SKM-1 (cell line): Measurements from ENCODE around the gene HIC1.

Experiments used
- DNase-seq: peaks from one replicate; lab custom pipeline; 2025; ENCODE audit not compliant: unreplicated experiment; lab: John Stamatoyannopoulos, UW

The HIC1 gene

GRCh38 chr17:2042933-2043332 lies 12.0 kb upstream of the HIC1 start:
- DNase-seq = no peak

GRCh38 chr17:2043785-2044184 lies 11.1 kb upstream of the HIC1 start:
- no peak for DNase-seq

GRCh38 chr17:2044263-2044894 lies 10.5 kb upstream of the HIC1 start:
- DNase-seq = no peak

GRCh38 chr17:2047590-2047989 lies 7.3 kb upstream of the HIC1 start:
- no peak for DNase-seq

- DNase-seq = no peak
These were observed 6.1 kb upstream of the HIC1 start for GRCh38 chr17:2048805-2049204.

- no peak for DNase-seq
These were observed 5.3 kb upstream of the HIC1 start for GRCh38 chr17:2049333-2050299.

- DNase-seq = no peak
These were observed 4.4 kb upstream of the HIC1 start for GRCh38 chr17:2050300-2051060.

- DNase-seq = no peak
These were observed 3.6 kb upstream of the HIC1 start for GRCh38 chr17:2051061-2051932.

GRCh38 chr17:2051933-2052559 lies 2.9 kb upstream of the HIC1 start:
- DNase-seq = no peak

- DNase-seq = no peak
These were observed 1.3 kb upstream of the HIC1 start for GRCh38 chr17:2053380-2054261.

- no peak for DNase-seq
These were observed 716 bp upstream of the HIC1 start for GRCh38 chr17:2054262-2054511.

- no peak for DNase-seq
These were observed 646 bp downstream of the HIC1 start for GRCh38 chr17:2055292-2056205.

- no peak for DNase-seq
These were observed 1.6 kb downstream of the HIC1 start for GRCh38 chr17:2056206-2057174.

- no peak for DNase-seq
These were observed 2.4 kb downstream of the HIC1 start for GRCh38 chr17:2057175-2057759.

- no peak for DNase-seq
These were observed 3.1 kb downstream of the HIC1 start for GRCh38 chr17:2057760-2058585.
